Gastroesophageal sphincter (tissue), 4 donors: ENCODE results near the gene SCD. TPM values are rescaled to one million over a fixed set of nuclear protein-coding genes. Genes with fewer than 3 reads are reported as not detected.

Experiments used
- ATAC-seq: fragments of 150-250 bp; one replicate; pipeline ENCODE4 v1.9.1; 2016; ENCODE audit warnings: mild to moderate bottlenecking, moderate library complexity
- H3K27ac ChIP-seq, 4 donors: fragments of 200-600 bp; sonication (generic) in 3 of 4; 1 replicate in 3 of 4; 2 replicates in 1 of 4; pipeline ENCODE4 v1.5.1; 2016 to 2019
- H3K27me3 ChIP-seq: fragments of 200-600 bp; sonication (generic); one replicate; pipeline ENCODE4 v1.5.1; 2019
- H3K36me3 ChIP-seq, 2 donors: fragments of 200-600 bp; sonication (generic); one replicate each; pipeline ENCODE4 v1.5.1; 2019; ENCODE audit warnings: control low read depth in 1 of 2
- H3K4me1 ChIP-seq, 3 donors: fragments of 200-600 bp; sonication (generic); 1 replicate in 2 of 3; 2 replicates in 1 of 3; pipeline ENCODE4 v1.5.1; 2016 to 2019; ENCODE audit warnings: control low read depth in 2 of 3
- H3K4me3 ChIP-seq, 2 donors: fragments of 200-600 bp; sonication (generic); one replicate each; pipeline ENCODE4 v1.5.1; 2019; ENCODE audit warnings: mild to moderate bottlenecking in 1 of 2, moderate library complexity in 1 of 2
- H3K9me3 ChIP-seq, 3 donors: fragments of 200-600 bp; sonication (generic); one replicate each; pipeline ENCODE4 v1.5.1; 2017 to 2019; ENCODE audit warnings: control low read depth in 2 of 3
- EP300 ChIP-seq: sonication (generic); formaldehyde crosslinking; IDR thresholded peaks from one replicate; pipeline ENCODE4 v1.6.1; 2017; ENCODE audit warnings: antibody characterized with exemption, mild to moderate bottlenecking
- POLR2A ChIP-seq, 2 donors: fragments of 450-650 bp; IDR thresholded peaks; one replicate each; pipeline ENCODE4 v1.6.1; 2017; ENCODE audit warnings: antibody characterized with exemption in 2 of 2, mild to moderate bottlenecking in 2 of 2, moderate library complexity in 1 of 2
- POLR2AphosphoS5 ChIP-seq: sonication (generic); formaldehyde crosslinking; IDR thresholded peaks from one replicate; pipeline ENCODE4 v1.6.1; 2017; ENCODE audit warnings: antibody characterized with exemption
- WGBS, 2 donors: methylation state at CpG; one replicate each; pipeline ENCODE4 v1.1.5; 2018; ENCODE audit warnings: low coverage in 1 of 2; 5-methylcytosine and 5-hydroxymethylcytosine counted together
- total RNA-seq, 4 donors: library from RNA; depleted of rRNA; stranded (reverse); fragments of >200 nt; gene quantifications; one replicate each; pipeline ENCODE4 v1.1.0, GENCODE V29; 2016
- TF ChIP-seq, protein P1 (sequence below), 4 experiments: fragments of 200-600 bp in 2 of 4; fragments of 450-650 bp in 2 of 4; sonication (generic) in 1 of 4; IDR thresholded peaks; one replicate each; pipeline ENCODE4 v1.5.1; 2017 to 2019; ENCODE audit warnings: antibody characterized with exemption in 4 of 4, mild to moderate bottlenecking in 2 of 4, moderate library complexity in 2 of 4

Gene SCD
- total RNA-seq, 4 donors from 2014 or later: 9.1 to 25.2 (median 14.0) TPM

DNA sequence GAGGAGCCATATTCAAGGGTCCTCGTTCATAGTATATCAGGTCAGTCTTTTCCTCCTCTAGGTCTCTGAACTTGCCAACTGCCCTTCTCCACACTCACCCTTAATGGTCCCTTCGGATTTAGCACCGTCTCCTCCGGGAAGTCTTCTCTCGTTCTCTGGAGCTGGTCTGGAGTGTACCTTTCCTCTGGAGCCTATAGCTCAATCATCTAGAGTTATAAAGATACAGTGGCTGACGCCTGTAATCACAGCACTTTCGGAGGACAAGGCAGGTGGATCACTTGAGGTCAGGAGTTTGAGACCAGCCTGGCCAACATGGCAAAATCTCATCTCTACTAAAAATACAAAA, 4.4 kb upstream of the SCD start:
- no peaks in the 10 kb centered on the region for H3K9me3 ChIP-seq
- H3K4me3 ChIP-seq: no peak overlapping the region
- H3K27ac ChIP-seq: no peak overlapping the region
- ATAC-seq: no peak
- no peaks in the 10 kb centered on the region for H3K36me3 ChIP-seq
- H3K27me3 ChIP-seq: peaks cover 27% of the 10 kb centered on the region
- TF ChIP-seq POLR2AphosphoS5 (no peak), EP300 (no peak), POLR2A (IDR thresholded peaks at IDR 0.05) (no peak)
- TF ChIP-seq, protein P1, sequence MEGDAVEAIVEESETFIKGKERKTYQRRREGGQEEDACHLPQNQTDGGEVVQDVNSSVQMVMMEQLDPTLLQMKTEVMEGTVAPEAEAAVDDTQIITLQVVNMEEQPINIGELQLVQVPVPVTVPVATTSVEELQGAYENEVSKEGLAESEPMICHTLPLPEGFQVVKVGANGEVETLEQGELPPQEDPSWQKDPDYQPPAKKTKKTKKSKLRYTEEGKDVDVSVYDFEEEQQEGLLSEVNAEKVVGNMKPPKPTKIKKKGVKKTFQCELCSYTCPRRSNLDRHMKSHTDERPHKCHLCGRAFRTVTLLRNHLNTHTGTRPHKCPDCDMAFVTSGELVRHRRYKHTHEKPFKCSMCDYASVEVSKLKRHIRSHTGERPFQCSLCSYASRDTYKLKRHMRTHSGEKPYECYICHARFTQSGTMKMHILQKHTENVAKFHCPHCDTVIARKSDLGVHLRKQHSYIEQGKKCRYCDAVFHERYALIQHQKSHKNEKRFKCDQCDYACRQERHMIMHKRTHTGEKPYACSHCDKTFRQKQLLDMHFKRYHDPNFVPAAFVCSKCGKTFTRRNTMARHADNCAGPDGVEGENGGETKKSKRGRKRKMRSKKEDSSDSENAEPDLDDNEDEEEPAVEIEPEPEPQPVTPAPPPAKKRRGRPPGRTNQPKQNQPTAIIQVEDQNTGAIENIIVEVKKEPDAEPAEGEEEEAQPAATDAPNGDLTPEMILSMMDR (IDR thresholded peaks at IDR 0.05): no peak
- H3K4me1 ChIP-seq: peaks cover 0 to 18% (median 12%) of the 10 kb centered on the region in 3 donors
- WGBS, 2 donors: 72% methylated on average over 3 to 7 of the region's 7 CpGs

DNA sequence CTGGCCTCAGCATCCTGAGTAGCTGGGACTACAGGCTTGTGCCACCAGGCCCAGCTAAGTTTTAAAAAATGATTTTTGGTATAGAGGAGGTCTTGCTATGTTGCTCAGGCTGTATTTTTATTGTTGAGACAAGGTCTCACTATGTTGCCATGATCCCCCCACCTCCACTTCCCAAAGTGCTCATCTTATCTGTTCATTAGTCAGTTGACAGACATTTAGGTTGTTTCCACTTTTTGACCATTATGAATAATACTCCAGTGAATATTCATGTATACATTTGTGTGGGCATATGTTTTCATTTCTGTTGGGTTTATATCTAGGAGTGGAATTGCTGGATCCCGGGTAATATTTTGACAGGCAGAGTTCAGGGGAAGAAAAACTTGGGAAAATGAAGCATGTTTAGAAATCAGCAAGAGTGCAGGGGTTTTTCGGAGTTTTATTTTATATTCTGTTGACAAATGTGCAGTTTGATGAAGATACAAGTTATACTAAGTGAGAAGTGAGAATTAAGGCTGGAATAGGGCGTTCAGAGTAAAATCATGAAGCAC, 2.7 kb upstream of the SCD start:
- H3K27ac ChIP-seq: no peak overlapping the region
- no peaks in the 10 kb centered on the region for H3K36me3 ChIP-seq
- H3K4me3 ChIP-seq: no peak overlapping the region
- WGBS, 2 donors: 63 to 74% methylated on average over 1 to 3 of the region's 3 CpGs
- H3K27me3 ChIP-seq: peaks cover 44% of the 10 kb centered on the region
- TF ChIP-seq POLR2A (IDR thresholded peaks at IDR 0.05) (no peak), EP300 (no peak), POLR2AphosphoS5 (no peak)
- TF ChIP-seq, protein P1 (IDR thresholded peaks at IDR 0.05): no peak
- no peaks in the 10 kb centered on the region for H3K9me3 ChIP-seq
- ATAC-seq: no peak
- H3K4me1 ChIP-seq: peaks cover 0 to 24% (median 16%) of the 10 kb centered on the region in 3 donors

DNA sequence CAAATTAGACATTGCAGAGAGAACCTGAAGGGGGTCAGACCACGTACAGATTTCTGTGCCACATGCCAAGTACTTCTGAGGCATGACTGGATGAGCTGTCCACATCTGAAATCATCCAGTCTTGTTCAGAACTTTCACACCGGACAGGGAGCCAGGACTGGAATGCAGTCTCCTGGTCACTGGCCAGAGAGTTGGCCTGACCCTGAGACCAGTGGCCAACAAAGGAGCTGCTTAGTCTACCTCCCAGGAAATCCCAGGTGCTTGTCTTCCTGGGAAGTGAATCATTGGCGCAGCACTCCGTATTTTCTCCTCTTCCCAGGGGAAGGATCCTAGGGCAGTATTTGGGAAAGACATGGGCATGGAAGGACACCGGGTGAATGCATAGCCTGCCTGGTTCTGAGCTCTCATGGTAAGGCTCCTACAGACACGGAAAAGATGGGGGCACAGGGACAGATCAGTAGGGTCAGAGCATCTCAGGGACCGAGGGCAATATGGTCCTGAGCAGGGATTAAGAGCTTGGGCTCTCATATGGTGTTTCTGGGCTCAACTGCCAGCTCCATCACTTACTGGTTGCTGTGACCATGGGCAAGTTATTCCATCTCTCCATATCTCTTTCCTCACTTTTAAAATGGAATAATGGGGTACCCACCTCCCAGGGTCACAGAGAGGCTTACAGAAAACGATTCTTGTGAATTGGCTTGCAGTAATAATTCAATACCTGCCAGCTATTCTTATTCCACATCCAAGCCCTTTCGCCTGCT, 1.3 kb upstream of the SCD start:
- ATAC-seq: no peak
- H3K9me3 ChIP-seq: no peaks in the 10 kb centered on the region
- H3K4me3 ChIP-seq: peak overlapping the region in 1 of 2 donors; percentile 63
- H3K27me3 ChIP-seq: peaks cover 55% of the 10 kb centered on the region
- H3K4me1 ChIP-seq: peaks cover 0 to 24% (median 16%) of the 10 kb centered on the region in 3 donors
- WGBS, 2 donors: 21 to 51% methylated on average over 4 to 8 of the region's 9 CpGs
- H3K36me3 ChIP-seq: no peaks in the 10 kb centered on the region
- TF ChIP-seq POLR2A (IDR thresholded peaks at IDR 0.05) (no peak), POLR2AphosphoS5 (no peak), EP300 (no peak)
- TF ChIP-seq, protein P1 (IDR thresholded peaks at IDR 0.05): no peak
- H3K27ac ChIP-seq: no peak overlapping the region

DNA sequence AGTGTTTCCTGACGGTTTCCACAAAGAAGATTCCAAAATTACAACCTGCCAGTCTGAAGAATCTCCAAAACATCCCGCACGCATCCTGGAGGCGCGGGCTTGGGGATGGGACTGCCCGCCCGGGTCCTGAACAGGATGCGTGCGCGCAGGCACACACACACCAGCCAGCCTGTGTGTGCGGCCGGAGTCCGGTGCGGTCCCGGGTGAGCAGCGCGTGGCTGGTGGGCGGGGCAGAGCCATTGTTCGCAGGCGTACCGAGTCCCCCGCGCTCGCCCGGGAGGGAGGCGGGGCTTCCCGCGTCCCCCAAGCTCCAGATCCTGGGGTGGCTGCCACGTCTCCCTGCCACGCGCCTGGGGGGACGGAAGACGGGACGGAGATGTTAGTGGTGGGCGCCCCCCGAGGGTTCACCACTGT, 675 bp upstream of the SCD start:
- no peak for TF ChIP-seq EP300
- no peak for TF ChIP-seq POLR2AphosphoS5
- TF ChIP-seq POLR2A (IDR thresholded peaks at IDR 0.05): no peak
- TF ChIP-seq, protein P1 (IDR thresholded peaks at IDR 0.05): no peak
- H3K4me3 ChIP-seq: peak overlapping the region; percentile 44 to 63
- no peaks in the 10 kb centered on the region for H3K36me3 ChIP-seq
- peaks cover 0 to 24% (median 16%) of the 10 kb centered on the region in 3 donors for H3K4me1 ChIP-seq
- 0% methylated on average over 1 of the region's 36 CpGs; no CpG with 5 or more reads in 1 of the 2 donors for WGBS, 2 donors
- H3K27me3 ChIP-seq: peaks cover 57% of the 10 kb centered on the region
- no peaks in the 10 kb centered on the region for H3K9me3 ChIP-seq
- H3K27ac ChIP-seq: peak overlapping the region in 2 of 4 donors; percentile 45 to 72
- ATAC-seq: peak; percentile 54
